PFSK-1 (cell line): Measurements from ENCODE around the gene NCOA5.

Experiments
- FOXP2 ChIP-seq: optimal IDR thresholded peaks from 2 replicates; pipeline ENCODE3; 2011; ENCODE audit warnings: borderline replicate concordance, control low read depth, inconsistent platforms; ENCODE audit not compliant: insufficient read depth; ENCODE audit errors: extremely low read length, extremely low read depth
- POLR2AphosphoS5 ChIP-seq: IDR thresholded peaks from 2 replicates; pipeline ENCODE4 v1.6.1; 2012; ENCODE audit warnings: low read depth, mild to moderate bottlenecking, control low read depth, low read length, moderate library complexity
- SIN3A ChIP-seq: IDR thresholded peaks from 2 replicates; pipeline ENCODE4 v1.6.1; 2012; ENCODE audit warnings: mild to moderate bottlenecking, low read length, moderate library complexity, borderline replicate concordance; ENCODE audit not compliant: insufficient read depth
- TAF1 ChIP-seq: IDR thresholded peaks from 2 replicates; pipeline ENCODE4 v1.6.1; 2012; ENCODE audit warnings: low read length, control low read depth, borderline replicate concordance; ENCODE audit not compliant: insufficient read depth
- TF ChIP-seq, protein P1 (sequence below), 2 experiments: IDR thresholded peaks; 2 replicates each; pipeline versions ENCODE4 v1.6.1 to v1.8.0; 2011 to 2012; ENCODE audit warnings: low read depth in 2 of 2, low read length in 2 of 2, control low read depth in 1 of 2, inconsistent platforms in 1 of 2, mild to moderate bottlenecking in 1 of 2, moderate library complexity in 1 of 2; ENCODE audit not compliant: insufficient read depth in 1 of 2

DNA sequence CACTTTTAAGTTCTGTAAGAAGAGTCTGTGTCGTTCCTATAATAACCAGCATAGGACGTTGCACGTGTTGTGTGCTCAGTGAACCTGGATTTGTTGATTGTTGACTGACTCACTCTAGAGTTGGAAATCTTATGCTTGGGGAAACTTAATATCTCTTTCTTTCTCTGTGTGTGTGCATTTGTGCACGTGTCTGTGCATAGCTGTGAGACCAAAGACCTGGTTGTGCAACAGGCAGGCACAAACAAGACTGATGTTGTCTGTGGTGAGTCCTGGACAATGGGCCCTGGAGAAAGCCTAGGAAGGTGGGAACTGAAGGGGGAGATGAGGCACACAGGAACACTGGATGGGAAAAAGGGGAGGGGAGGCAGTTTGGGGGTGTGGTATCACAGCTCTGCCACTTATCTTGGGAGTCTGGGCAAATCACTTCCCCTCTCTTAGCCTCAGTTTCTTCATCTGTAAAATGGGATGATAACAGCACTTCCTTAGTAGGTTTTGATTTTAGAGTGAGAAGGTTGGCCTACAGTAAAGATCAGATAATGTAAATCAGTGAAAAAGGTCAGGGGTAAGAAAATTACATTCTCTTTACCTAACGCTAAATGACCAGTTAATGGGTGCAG, 36.8 kb upstream of the NCOA5 start:
- no peak for TF ChIP-seq SIN3A
- TF ChIP-seq, protein P1, sequence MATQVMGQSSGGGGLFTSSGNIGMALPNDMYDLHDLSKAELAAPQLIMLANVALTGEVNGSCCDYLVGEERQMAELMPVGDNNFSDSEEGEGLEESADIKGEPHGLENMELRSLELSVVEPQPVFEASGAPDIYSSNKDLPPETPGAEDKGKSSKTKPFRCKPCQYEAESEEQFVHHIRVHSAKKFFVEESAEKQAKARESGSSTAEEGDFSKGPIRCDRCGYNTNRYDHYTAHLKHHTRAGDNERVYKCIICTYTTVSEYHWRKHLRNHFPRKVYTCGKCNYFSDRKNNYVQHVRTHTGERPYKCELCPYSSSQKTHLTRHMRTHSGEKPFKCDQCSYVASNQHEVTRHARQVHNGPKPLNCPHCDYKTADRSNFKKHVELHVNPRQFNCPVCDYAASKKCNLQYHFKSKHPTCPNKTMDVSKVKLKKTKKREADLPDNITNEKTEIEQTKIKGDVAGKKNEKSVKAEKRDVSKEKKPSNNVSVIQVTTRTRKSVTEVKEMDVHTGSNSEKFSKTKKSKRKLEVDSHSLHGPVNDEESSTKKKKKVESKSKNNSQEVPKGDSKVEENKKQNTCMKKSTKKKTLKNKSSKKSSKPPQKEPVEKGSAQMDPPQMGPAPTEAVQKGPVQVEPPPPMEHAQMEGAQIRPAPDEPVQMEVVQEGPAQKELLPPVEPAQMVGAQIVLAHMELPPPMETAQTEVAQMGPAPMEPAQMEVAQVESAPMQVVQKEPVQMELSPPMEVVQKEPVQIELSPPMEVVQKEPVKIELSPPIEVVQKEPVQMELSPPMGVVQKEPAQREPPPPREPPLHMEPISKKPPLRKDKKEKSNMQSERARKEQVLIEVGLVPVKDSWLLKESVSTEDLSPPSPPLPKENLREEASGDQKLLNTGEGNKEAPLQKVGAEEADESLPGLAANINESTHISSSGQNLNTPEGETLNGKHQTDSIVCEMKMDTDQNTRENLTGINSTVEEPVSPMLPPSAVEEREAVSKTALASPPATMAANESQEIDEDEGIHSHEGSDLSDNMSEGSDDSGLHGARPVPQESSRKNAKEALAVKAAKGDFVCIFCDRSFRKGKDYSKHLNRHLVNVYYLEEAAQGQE (IDR thresholded peaks at IDR 0.05; ENCODE audit: insufficient read depth in 1 of 2, low read depth in 2 of 2, low read length in 2 of 2): no peak
- no peak for TF ChIP-seq POLR2AphosphoS5
- TF ChIP-seq TAF1: no peak
- no peak for TF ChIP-seq FOXP2
